ENCODE measurements around the gene LRRC52.

DNA sequence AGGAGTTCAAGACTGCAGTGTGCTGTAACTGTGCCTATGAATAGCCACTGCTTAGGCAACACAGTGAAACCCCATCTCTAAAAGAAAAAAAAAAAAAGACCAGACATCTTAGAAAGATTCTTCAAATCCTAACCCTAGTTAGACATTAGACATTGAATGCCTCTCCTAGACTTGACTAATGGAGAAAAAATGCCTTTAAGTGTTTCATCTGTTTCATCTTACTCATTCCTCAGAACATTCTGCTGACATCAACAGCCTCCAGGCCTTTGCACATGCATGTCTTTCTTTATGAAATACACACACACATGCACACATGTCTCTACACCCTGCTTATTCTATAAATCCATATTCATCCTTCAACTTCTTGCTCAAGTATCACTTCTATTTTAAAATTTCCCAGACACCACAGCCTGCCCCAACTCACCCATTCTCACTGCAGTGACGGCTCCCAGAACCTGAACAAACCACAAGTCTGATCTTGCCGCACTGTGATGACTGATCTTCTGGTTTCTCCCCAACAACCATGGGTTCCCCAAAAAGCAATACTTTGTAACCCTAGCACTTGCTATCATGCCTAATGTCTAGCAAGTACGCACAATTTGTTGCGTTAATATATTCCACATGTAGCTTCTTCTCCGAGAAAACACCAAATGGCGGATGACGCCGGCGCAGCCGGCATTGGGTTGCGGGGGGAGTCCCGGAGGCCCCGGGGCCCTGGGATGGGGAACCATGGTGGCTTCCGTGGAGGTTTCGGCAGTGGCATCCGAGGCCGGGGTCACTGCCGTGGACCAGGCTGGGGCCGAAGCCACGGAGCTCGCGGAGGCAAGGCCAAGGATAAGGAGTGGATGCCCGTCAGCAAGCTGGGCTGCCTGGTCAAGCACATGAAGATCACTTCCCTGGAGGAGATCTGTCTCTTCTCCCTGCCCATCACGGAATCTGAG lies 37.4 kb downstream of the LRRC52 start:
- TF ChIP-seq, protein P1, sequence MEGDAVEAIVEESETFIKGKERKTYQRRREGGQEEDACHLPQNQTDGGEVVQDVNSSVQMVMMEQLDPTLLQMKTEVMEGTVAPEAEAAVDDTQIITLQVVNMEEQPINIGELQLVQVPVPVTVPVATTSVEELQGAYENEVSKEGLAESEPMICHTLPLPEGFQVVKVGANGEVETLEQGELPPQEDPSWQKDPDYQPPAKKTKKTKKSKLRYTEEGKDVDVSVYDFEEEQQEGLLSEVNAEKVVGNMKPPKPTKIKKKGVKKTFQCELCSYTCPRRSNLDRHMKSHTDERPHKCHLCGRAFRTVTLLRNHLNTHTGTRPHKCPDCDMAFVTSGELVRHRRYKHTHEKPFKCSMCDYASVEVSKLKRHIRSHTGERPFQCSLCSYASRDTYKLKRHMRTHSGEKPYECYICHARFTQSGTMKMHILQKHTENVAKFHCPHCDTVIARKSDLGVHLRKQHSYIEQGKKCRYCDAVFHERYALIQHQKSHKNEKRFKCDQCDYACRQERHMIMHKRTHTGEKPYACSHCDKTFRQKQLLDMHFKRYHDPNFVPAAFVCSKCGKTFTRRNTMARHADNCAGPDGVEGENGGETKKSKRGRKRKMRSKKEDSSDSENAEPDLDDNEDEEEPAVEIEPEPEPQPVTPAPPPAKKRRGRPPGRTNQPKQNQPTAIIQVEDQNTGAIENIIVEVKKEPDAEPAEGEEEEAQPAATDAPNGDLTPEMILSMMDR (conservative IDR thresholded peaks at IDR 0.05) = no peak
- no peak for TF ChIP-seq ZFX (IDR thresholded peaks at IDR 0.05)

All from C4-2B (cell line).